ENCODE data around the gene SETD7.
"Not testable (repeated sequence)": the region's sequence is repeated elsewhere in the genome, so short reads cannot be mapped to it uniquely, and the experiment has no call there.

The SETD7 gene

DNA sequence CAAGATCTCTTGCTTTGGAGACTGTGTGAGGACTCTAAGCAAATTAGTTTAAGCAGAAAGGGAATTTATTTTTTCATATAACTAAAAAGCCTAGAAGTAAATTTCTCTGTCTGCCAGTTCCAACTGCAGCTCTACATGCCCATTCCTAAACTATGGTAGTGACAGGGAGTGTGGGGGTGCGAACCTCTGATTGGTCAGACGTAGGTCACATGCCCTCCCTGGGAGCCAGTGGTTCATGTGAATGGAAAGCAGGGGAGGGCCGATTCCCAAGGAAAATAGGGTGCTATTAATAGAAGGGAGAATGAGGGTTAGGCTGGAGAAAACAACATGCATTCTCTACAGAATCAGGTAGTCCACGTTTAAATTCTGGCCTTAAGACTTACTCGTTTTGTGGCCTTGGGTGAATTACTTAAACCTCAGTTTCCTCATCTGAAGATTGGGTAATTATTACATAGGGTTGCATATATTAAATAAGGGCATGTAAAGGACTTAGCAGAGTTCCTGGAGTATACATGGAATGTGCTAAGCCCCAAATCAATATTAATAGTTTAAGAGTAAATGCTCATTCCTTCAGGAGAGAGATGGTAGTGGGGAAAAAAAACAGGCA lies 94.9 kb downstream of the SETD7 start:
- no peak for DNase-seq

- DNase-seq: no peak
Observed at GRCh38 chr4:139460565-139460964, 95.5 kb downstream of the SETD7 start.

DNA sequence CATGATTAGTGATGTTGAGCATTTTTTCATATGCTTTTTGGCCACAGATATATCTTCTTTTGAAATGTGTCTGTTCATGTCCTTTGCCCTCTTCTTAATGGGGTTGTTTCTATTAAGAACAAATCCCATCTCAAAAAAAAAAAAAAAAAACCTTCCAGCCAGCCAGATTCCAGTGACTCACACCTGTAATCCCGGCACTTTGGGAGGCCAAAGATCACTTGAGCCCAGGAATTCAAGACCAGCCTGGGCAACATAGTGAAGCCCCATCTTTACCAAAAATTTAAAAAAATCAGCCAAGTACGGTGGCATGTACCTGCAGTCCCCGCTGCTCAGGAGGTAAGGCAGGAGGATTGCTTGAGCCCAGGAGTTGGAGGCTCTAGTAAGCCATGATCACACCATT lies 97.0 kb downstream of the SETD7 start:
- DNase-seq: no peak

- DNase-seq: no peak
Observed at GRCh38 chr4:139458543-139458942, 97.5 kb downstream of the SETD7 start.

DNA sequence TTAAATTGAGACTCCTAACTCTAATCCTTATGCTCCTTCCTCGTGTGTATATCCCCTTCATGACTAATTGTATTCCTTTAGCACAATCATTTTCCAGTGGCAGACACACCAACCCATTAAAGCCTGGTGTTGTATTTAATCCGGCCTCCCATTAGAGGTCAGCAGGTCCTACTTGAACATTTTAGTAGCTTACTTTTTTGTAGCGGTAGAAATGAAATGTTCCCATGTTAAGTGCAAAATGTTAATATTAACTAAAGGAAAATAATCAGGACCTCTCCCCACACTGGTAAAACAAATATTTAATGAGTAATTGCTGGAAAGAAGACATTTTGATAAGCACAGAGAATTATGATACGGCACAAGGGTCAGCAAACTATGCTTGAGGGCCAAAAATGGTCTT lies 98.7 kb downstream of the SETD7 start:
- DNase-seq: no peak

DNA sequence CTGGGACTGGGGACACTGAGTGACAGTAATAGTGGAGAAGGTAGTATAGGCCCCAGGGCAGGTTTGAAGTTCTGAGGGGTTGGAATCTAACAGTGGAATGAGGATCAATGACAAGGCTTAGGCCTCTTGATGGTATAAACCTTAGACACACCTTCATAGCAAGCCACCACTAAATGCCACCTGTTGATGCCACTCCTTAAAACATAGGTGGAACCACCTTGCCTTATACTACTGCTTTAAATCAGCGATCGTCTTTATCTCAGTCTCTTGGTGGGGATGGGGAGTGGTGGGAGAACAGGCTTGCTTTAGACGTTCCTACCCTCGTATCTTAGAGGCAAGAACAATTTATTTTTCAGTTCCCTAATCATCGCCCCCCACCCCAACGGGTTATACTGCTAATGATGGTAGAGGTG lies 100.9 kb downstream of the SETD7 start:
- DNase-seq: no peak

DNA sequence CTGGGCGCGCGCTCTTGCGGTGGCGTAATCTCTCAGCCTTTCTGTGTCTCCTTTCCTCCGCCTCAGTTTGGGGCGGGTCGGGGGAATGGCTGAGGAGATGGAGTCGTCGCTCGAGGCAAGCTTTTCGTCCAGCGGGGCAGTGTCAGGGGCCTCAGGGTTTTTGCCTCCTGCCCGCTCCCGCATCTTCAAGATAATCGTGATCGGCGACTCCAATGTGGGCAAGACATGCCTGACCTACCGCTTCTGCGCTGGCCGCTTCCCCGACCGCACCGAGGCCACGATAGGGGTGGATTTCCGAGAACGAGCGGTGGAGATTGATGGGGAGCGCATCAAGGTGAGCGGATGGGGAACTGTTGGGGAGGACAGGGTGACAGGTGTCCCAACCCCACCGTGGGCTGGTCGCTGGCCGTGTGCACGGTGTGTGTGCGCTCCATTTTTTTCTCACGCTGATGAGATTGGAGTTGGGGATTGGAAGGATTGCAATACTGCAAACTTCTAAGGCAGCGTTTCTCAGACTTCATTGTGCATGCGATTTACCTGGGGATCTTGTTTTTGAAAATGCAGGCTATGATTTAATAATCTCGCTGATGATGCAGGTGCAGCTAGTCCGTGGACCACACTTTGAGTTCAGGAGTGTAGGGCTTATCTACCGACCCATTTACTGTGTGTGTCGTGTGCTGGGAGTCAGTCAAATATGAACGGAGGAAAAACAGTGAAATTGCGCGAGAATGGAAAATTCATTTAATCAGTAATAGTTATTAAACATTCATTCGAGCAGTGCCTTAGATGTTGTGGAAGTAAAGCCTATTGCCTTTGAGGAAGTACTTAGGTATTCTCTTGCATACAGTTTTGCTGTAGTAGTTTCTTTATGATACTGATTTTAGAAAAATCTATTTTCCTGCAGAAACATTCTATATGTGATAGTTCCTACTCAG lies 101.6 kb downstream of the SETD7 start, which contains the start of gene RAB33B:
RAB33B (plus strand) TSS at position 11 of the 935 bp plus-strand sequence; CDS start at position 86, 75 bp downstream.
- no peak for DNase-seq

DNA sequence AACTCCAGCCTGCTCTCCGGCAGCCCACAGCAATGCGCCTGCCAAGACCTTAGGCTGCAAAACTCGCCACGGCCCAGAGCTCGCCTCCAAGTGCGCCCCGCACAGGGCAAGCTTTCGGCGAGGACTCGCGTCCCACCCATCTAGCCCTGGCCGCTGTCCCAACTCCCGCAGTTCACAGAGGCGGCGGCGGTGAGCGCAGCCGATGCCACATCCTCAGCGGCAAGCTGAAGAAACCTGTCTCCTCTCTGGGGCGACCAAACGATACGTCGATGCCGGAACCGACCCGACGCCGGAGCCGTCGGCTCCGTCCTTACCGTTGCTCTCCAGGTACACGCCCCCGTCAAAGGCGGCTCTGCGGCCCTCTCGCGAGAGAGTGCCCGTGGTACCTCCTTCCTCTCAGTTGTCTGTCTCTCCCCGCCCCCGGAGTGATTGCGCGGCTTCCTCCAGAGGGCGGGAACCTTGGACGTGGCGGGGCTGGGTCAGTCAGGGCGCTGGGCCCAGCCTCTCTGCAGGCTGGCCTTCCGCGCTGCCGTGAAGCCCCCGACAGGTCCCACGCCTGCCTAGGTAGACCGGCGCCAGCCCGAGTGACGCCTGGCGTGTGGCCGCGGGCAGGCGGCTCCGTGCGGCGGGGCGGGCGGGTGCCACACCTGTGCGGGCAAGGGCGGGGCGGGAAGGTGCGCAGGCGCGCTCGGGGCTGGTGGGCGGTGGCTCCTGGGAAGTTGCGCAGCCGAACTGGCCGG lies 102.5 kb downstream of the SETD7 start:
- peak; percentile 94 to 95 for DNase-seq

DNA sequence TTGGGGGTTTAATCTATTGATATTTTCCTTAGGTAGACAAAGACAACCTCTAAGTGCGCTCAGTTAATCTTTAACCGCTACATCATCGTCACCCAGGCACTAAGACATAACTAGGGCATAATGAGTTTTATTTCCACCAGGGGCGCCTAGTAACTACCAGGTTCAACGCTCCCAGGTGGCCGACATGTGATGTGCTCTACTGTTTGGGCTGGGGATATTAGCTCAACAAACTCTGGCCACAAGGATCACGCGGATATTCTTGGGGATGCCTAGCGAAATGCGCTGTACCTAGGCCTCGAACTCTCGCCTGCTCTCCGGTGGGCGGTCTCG lies 103.0 kb downstream of the SETD7 start:
- peak; percentile 42 to 70 for DNase-seq

GRCh38 chr4:139451997-139452396 lies 104.0 kb downstream of the SETD7 start:
- DNase-seq: no peak

DNA sequence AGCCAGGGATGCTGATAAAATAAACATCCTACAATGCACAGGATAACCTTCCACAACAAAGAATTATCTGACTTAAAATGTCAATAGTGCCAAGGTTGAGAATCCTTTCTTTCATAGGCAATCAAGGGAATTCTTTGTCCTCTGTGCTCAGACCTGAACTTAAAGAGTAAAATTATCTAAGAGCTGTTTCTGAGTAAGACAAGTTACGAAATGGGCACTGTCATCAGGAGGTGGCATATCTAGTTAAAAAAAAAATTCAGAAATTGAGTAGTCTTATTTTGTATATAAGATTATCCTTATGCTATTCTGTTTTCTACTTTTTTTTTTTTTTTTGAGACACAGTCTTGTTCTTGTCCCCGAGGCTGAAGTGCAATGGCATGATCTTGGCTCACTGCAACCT lies 105.4 kb downstream of the SETD7 start:
- no peak for DNase-seq

- not testable (repeated sequence) for DNase-seq
Observed at GRCh38 chr4:139447078-139447477, 108.9 kb downstream of the SETD7 start.
